RCC 7860 (cell line): ENCODE data around the gene SELENOW.
"Not testable (repeated sequence)": the region's sequence is repeated elsewhere in the genome, so short reads cannot be mapped to it uniquely, and the experiment has no call there.

Experiments
- DNase-seq: peaks from one replicate; pipeline ENCODE4 v3.0.0-alpha.2; 2015; ENCODE audit warnings: low spot score
- FAIRE-seq: peaks from 2 replicates; lab custom pipeline; 2012; peaks lifted over from hg19 to GRCh38; lab: Jason Lieb, UNC

The SELENOW gene

DNA sequence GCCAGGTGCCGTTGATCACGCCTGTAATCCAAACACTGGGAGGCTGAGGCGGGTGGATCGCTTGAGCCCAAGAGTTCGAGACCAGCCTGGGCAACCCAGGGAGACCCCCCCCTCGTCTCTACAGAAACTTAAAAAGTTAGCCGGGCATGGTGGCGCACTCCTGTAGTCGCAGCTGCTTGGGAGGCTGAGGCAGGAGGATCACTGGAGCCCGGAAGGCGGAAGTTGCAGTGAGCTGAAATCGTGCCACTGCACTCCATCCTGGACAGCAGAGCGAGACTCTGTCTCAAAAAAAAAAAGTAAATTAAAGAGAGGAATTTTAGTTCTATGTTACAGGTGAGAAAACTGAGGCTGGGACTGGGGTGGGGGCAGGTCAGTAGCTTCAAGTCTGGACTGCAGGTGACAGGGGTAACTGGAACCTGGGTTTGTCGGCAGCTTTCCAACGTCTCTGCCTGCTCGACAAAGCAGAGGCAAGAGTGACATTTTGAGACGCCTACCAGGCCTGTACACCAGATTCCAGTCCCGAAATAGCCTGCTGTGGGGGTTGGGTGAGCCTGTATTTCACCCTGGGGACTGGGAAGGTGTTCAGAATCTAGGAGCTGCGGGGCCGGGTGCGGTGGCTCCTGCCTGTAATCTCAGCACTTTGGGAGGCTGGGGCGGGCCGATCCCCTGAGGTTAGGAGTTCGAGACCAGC, 1.2 kb downstream of the SELENOW start:
- FAIRE-seq = no peak

DNA sequence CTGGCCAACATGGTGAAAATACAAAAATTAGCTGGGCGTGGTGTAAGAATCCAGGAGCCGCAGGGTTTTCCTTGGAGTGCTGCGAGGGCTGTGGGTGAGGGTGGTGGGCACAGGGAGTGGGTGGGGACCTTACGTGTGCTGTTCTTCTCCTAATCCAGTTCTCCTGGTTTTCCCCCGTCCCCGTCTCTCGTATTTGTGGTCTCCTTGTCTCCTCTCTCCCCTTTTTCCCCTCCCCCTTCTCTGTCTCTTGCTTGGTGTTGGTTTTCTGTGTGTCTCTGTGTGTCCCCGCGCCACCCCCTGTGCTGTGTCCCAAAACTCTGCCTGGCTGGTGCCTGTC, 1.7 kb downstream of the SELENOW start:
- FAIRE-seq (no peak), DNase-seq (no peak)

More for the DNA sequence above, 1.2 kb downstream of the SELENOW start:
- DNase-seq = no peak

DNA sequence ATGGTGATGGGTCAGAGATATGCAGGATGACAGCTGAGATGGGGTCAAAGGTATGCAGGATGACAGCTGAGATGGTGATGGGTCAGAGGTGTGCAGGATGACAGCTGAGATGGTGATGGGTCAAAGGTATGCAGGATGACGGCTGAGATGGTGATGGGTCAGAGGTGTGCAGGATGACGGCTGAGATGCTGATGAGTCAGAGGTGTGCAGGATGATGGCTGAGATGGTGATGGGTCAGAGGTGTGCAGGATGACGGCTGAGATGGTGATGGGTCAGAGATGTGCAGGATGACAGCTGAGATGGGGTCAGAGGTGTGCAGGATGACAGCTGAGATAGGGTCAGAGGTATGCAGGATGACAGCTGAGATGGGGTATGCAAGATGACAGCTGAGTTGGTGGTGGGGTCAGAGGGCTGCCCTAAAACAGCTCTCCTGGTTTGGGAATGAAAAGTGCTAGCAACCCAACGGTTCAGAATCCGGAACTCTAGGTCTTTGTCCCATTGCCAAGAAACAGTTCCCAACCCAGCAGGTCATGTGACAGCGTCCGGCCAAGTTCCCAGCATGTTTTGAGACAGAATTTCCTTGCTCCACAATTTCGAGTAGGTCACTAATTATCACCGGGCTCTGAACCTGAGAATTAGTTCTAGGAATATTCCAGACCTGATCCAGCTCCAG, 3.2 kb downstream of the SELENOW start:
- DNase-seq = no peak
- no peak for FAIRE-seq

DNA sequence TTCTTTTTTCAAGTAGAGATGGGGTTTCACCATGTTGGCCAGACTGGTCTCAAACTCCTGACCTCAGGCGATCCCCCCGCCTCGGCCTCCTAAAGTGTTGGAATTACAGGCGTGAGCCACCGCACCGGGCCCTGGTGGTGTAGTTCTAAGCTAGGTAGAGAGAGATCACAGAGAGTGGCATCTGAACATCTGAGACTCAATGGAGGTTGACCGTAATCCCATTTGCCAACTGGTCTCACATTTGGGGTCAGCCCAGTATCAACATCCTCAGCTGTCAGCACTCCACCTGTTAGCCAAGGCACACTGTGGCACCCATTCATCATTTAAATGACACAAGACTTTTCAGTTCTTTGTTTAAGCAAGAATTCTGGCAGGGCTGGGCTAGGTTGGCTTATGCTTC, 8.1 kb downstream of the SELENOW start:
- DNase-seq (no peak), FAIRE-seq (no peak)

DNA sequence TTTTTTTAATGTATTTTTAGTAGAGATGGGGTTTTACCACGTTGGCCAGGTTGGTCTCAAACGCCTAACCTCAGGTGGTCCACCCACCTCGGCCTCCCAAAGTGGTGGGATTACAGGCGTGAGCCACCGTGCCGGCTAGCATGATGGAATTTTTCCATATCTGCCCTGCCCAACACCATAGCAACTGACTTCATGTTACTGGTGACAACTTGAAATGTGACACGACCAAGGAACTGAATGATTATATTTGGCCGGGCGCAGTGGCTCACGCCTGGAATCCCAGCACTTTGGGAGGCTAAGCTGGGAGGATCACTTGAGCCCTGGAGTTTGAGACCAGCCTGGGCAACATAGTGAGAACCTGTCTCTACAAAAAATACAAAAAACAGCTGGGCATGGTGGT, 8.8 kb downstream of the SELENOW start:
- FAIRE-seq = not testable (repeated sequence)

DNA sequence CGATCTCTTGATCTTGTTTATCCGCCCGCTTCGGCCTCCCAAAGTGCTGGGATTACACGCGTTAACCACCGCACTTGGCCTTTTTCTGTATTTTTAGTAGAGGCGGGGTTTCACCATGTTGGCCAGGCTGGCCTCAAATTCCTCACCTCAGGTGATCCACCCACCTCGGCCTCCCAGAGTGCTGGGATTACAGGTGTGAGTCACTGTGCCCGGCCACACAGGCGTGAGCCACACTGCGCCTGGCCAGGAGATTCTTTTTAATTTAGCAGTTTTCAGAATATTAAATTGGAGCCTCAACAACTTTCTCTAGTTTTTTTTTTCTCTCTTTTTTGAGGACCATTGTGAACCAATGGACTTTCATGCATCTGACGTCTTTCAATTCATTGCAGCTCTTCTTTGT, 11.3 kb downstream of the SELENOW start:
- not testable (repeated sequence) for FAIRE-seq, DNase-seq

More for the DNA sequence above, 8.8 kb downstream of the SELENOW start:
- not testable (repeated sequence) for DNase-seq

DNA sequence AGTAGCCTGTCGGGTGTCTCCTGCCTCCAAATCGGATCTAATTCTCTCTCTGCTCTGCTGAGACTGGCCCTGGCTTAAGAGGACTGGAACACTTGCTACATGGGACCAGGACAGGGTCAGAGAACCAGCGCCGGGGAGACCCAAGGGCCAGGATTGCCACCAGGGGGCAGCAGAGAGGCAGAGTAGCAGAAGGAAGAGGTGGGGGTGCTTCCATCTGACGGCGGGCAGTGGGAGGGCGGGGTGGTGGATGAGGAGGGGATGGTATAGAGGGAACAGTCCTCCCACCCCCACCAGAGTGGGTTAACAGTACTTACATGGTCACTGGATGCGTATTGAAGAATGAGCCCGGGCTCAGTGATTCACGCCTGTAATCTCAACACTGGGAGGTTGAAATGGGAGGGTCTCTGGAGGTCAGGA, 11.9 kb downstream of the SELENOW start:
- DNase-seq (peak; percentile 26), FAIRE-seq (no peak)

DNA sequence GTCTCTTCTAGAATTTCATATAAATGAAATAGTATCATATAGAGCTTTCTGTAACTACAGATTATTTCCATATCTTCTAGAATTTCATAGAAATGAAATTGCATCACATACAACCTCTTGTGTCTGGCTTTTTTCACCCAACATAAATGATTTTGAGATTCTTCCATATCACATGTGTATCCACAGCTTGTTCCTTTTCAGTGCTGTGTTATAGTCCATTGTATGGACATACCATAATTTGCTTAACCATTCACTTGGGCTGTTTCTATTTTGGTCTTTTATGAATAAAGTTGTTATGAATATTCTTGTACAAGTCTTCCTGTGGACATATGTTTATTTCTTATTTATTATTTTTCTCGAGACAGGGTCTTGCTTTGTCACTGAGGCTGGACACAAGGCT, 14.1 kb downstream of the SELENOW start:
- no peak for FAIRE-seq
- no peak for DNase-seq

DNA sequence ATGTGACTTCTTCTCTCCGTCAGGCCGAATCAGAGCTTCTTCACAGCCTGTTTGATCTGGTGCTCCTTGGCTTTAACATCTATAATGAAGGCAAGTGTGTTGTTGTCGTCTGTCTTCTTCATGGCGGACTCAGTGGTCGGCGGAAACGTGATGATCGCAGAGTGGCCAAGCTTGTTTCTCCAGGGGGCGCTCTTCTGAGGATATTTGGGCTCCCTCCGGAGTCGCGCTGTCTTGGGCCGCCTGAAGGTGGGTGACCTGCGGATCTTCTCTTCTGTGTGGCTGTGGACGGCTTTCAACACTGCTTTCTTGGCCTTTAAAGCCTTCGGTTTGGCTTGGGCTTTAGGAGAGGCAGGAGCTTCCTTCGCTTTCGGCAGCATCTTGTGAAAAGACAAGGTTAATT, 16.0 kb downstream of the SELENOW start:
- DNase-seq = no peak
- FAIRE-seq = no peak

DNA sequence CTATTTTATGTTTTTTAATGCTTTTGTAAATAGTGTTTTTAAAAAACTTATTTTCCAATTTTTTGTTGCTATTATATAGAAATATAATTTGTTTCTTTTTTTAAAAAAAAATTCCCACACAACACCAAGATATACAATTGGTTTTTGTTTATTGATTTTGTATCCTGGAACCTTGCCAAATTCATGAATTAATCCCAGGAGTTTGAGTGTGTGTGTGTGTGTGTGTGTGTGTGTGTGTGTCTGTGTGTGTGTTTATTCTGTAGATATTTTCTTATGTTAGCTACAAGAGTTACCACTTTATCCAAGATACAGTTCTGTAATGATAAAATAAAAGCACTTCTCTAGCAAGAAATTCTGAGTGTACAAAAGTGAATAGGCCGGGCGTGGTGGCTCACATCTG, 18.3 kb downstream of the SELENOW start:
- DNase-seq (no peak), FAIRE-seq (no peak)

DNA sequence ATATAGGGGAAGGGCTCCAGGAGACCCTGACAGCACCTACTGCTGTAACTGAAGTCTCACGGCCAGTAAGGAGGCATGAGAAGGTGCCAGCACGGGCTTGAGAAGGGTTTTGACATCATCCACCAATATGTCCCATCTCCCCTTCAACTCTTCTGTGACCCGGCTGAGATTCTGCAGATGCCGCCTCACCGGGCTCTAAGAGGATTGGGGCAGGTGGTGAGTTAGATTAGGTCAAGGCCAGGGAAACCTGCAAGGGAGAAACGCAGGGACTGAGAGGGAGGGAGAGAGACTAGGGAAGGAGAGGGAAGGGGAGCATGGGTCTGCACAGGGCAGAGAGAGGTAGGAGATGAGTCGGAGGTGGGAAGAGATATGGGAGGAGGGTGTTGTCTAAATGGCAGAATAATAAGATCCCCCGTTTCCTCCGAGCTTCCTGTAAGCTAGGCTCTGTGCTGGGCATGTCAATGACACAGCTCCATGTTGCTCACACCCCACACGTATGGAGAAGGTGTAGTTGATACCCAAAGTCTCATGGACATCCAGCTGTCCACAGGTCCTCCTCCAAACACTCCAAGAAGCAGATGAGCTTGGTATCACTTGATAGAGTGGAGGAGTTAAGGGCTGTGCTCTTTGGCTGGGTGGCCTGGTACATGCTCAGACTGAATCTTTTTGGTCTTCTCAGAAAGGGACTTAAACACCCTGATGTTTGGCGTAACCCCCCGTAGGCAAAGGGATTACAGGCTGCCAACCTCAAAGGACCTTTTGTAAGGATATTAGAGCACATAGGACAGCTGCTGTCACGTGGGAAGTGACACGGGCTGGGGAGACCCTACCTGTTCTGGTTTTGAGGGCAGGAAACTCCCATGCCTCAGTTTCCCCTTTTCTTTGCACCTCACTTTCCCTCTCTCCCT, 19.7 kb downstream of the SELENOW start:
- DNase-seq (no peak), FAIRE-seq (no peak)

DNA sequence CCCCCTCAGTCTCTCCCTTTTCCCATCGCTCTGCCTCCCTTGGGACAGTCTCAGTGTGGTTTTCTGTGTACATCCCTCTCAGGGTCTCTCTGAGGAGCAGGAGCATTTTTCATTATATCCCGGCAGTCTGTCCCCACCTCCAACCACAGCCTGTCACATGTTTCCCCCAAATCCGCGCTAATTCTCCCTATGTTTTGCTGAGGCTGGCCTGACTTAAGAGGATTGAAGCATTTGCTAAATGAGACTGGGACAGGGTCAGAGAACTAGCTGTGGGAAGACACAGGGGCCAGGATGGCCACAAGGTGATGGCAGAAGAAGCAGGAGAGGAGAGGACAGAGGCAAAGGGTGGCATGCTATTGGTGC, 20.4 kb downstream of the SELENOW start:
- DNase-seq = no peak
- FAIRE-seq = no peak

DNA sequence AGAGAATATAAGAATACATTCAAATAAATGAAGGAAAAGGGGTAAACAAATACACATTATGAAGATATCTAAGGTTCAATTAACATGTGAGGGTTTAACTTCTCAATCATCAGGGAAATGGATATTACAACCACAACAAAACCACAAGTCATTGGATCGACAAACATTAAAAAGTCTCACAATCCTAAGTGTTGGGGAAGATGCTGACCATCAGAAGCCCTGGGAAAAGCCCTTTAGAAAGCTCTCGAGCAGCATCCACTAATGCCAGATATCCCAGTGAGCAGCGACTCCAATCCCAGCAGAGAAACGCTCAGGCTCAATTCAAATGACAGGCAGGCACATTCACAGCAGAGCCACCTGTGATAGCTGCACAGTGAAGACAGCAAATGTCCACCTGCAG, 22.8 kb downstream of the SELENOW start:
- DNase-seq (no peak), FAIRE-seq (no peak)

DNA sequence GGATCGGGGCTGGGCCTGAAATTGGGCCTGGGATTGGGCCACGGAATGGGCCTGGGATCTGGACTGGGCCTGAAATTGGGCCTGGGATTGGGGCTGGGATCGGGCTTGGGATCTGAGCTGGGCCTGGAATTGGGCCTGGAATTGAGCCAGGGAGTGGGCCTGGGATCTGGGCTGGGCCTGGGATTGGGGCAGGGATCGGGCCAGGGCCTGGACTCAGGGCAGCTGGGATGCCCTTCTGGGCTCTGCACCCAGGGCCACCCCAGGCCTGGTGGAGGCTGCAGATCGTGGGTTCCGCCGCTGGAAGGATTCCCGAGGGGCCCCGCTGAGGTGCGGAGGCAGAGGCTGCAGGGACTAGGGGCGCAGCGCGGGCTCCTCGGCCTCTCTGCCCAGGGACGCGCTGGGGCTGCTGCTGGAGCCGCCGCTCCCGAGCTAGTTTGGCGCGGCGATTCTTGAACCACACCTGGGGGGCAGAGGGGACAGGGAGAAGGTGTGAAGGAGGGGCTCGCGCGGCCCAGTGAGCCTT, 24.1 kb downstream of the SELENOW start:
- DNase-seq (no peak), FAIRE-seq (no peak)

DNA sequence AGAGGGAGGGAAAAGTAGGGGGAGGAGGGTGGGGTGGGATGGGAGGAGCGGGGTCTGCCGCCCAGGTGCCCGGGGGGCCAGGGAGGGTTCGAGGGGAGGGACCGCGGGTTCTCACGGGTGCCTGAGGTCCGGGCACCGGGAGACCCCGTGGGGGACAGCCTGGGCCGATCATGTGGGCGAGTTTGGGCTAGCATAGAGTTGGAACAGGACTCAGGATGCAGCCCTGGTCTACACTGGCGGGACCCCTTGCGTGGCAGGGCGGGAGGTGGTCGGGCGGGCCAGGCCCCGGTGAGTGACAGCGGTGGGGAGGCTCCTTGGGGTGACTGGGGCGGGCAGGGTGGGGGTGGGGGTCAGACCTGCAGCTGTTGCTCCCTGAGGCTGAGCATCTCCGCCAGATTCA, 24.6 kb downstream of the SELENOW start:
- FAIRE-seq, DNase-seq: not testable (repeated sequence)

DNA sequence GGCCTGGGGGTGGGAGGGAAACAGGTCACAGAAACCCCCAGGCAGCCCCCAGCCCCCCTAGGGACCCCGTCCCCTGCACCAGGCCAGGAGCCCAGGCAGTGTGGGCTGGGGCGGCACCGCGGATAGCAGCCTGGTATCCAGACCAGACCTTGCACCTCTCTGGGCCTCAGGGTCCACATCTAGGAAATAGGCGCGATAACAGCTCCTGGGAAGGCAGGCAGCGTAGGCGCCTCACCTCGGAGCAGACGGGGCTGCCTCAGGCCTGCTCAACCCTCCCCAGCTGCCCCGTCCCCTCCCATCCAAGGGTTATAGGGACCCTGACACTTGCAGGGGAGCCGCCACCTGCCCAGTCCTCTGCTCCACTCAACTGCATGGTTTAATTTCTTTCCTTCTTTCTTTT, 25.2 kb downstream of the SELENOW start:
- not testable (repeated sequence) for FAIRE-seq, DNase-seq

DNA sequence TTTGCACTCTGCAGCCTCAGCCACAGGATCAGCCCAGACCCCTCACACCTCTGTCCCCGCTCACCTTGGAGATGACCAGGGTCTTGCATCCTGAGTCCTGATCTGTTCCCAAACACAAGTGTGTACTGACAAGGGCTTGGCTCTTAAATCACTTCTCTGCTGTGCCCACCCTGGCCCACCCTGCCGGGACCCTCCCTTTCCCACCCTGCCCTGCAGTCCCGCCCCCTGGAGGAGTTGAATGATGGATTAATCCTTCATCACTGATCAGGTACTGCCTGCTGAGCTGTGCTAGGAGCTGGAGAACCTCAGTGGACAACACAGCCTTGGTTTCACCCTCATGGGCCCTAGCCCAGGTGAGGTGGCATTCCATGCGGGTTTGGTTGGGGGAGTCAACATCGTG, 25.9 kb downstream of the SELENOW start, which contains the start of gene TPRX1:
Gene TPRX1, minus strand, starts transcription at position 101 of the 400 bp plus-strand sequence. Its CDS starts 12 bp downstream, at position 89.
- FAIRE-seq, DNase-seq: not testable (repeated sequence)

DNA sequence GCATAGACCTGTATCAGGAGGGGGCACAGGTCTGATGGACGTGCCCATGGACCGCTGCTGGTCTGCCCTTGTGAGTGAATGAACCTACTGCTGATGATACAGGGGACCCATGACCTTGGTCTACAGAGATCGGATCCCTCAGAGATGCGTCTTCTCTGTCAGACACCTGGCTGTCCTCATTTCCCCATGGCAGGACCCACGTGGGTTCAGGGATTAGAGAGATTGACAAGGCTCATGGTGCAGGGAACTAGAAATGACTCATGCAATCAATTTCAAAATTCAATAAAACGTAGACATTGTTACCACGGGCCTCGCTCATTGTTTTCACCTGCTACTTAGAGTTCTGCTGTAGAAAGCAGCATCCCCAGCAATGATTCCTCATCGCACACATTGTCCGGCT, 26.8 kb downstream of the SELENOW start:
- DNase-seq (no peak), FAIRE-seq (no peak)

DNA sequence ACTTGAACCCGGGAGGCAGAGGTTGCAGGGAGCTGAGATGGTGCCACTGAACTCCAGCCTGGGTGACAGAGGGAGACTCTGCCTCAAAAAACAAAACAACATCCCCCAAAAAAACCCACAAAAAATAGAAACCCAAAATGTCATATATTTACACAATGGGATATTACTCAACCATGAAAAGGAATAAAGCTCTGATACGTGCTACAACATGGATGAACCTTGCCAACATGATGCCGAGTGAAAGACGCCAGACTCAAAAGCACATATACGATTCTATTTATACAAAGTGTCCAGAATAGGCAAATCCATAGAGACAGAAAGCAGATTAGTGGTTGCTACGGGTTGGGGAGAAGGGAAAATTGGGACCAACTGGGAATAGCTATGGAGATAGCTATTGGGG, 27.9 kb downstream of the SELENOW start:
- no peak for FAIRE-seq
- no peak for DNase-seq

DNA sequence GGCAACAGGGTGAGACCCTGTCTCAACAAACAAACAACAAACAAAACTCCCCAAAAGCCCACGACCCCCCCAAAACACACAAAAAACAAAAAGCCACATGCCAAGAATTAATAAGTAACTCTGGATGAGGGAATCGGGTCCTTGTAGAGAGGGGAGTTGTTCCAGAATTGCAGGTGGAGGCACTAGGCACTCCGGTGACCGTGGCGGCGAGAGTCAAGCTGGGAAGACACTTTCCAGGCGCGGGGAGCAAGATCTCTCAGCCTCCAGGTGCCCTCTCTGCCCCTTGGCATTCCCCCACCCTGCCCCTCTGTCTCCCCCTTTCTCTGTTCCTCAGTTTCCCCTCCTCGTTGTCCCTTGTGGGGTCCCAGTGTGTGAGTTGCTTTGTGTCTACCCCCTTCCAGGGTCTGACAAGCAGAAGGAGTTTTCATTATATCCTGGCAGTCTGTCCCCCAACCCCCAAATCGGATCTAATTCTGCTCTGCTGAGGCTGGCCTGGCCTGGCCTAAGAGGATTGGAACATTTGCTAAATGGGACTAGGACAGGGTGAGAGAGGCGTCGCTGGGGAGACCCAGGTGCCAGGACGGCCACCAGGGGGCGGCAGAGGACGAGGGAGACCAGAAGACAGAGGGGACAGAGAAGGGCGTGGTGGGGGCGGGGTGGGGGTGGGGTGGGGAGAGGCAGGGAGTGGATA, 34.9 kb downstream of the SELENOW start:
- no peak for FAIRE-seq
- DNase-seq = peak; percentile 19

DNA sequence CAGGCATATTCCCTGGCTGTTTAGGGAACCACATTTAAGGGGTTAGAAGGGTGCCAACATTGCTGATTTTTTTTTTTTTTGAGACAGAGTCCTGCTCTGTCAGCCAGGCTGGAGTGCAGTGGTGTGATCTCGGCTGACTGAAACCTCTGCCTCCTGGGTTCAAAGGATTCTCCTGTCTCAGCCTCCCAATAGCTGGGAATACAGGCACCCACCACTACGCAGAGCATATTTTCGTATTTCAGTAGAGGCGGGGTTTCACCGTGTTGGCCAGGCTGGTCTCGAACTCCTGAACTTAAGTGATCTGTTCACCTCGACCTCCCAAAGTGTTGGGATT, 35.5 kb downstream of the SELENOW start:
- DNase-seq (no peak), FAIRE-seq (no peak)
